ENCODE measurements around the gene SLC25A23. TPM values are rescaled to one million over a fixed set of nuclear protein-coding genes. Genes with fewer than 3 reads are reported as not detected.

The SLC25A23 gene
- total and polyA plus RNA-seq, 2 of the 8 experiments (the other 6 are each of a cell fraction or from before 2014, with no cell fraction given), result 18.0 to 48.1 TPM

- H3K14ac ChIP-seq (ENCODE audit: insufficient read length), result no peak overlapping the region
- H2AFZ ChIP-seq (ENCODE audit: low read length), result no peak overlapping the region
- WGBS, 2 experiments (ENCODE audit: extremely low coverage in 1 of 2, insufficient coverage in 1 of 2, insufficient read length in 1 of 2, insufficient replicate concordance in 2 of 2, low coverage in 1 of 2, low lambda C conversion rate in 2 of 2, missing lambda C conversion rate in 1 of 2), result 93% methylated on average over 19 of the region's 20 CpGs; no CpG with 5 or more reads in 1 of the 2 experiments
- H3K23ac ChIP-seq (ENCODE audit: insufficient read length), result no peak overlapping the region
- H3K4me1 ChIP-seq (replicated peaks in 1 of 4; ENCODE audit: control insufficient read depth in 3 of 4, insufficient read depth in 4 of 4, low read length in 3 of 4), result peaks cover 0 to 4% (median 0%) of the 10 kb centered on the region in 4 experiments; a peak in 2 of 7 replicates
- no peak overlapping the region for H4K91ac ChIP-seq (replicated peaks; ENCODE audit: insufficient read length, low read length)
- H3K9ac ChIP-seq (replicated peaks in 1 of 4; ENCODE audit: extremely low read depth in 1 of 4, low read depth in 3 of 4, low read length in 3 of 4), result peak overlapping the region in 1 of 4 experiments; percentile 6; a peak in 1 of 7 replicates
- H3K79me2 ChIP-seq (ENCODE audit: control insufficient read depth in 1 of 2, insufficient read depth in 2 of 2, low read length in 2 of 2), result peaks cover 34 to 69% of the 10 kb centered on the region in 2 experiments
- H3K27me3 ChIP-seq (replicated peaks in 1 of 4; ENCODE audit: control insufficient read depth in 3 of 4, extremely low read depth in 1 of 4, insufficient read depth in 3 of 4, low read length in 3 of 4), result no peaks in the 10 kb centered on the region; a peak in 1 of 7 replicates
- no peak overlapping the region for H3K4me3 ChIP-seq (ENCODE audit: extremely low read depth in 1 of 4, insufficient read depth in 2 of 4, low read depth in 3 of 4, low read length in 4 of 4)
- H2BK15ac ChIP-seq (ENCODE audit: low read length), result no peak overlapping the region
- no peak overlapping the region for H2BK20ac ChIP-seq (ENCODE audit: low read length)
- no peak overlapping the region for H3K18ac ChIP-seq (ENCODE audit: extremely low read depth, low read length)
- no peak overlapping the region for H2BK12ac ChIP-seq (ENCODE audit: low read depth, low read length)
- no peak for DNase-seq (ENCODE audit: low read depth in 1 of 2, low spot score in 2 of 2)
- H4K5ac ChIP-seq (ENCODE audit: insufficient read length, low read depth, low read length), result no peak overlapping the region
- H3K56ac ChIP-seq (replicated peaks; ENCODE audit: insufficient read length, low read depth, low read length), result no peak overlapping the region
- peaks cover 52 to 67% of the 10 kb centered on the region in 2 experiments for H4K20me1 ChIP-seq (replicated peaks in 1 of 2; ENCODE audit: control insufficient read depth in 1 of 2, insufficient read depth in 2 of 2, low read length in 2 of 2)
- no peak overlapping the region for H3K4ac ChIP-seq (replicated peaks; ENCODE audit: insufficient read length, low read depth, low read length)
- peak overlapping the region in 1 of 2 experiments; percentile 90; a peak in 2 of 4 replicates for H3K4me2 ChIP-seq (ENCODE audit: insufficient read depth in 1 of 2, low read depth in 2 of 2, low read length in 2 of 2)
- no peak overlapping the region for H2BK120ac ChIP-seq (replicated peaks; ENCODE audit: low read depth, low read length)
- ChIA-PET CTCF (ENCODE audit: partially characterized antibody) (interaction anchor here (0.9 to 2.4 kb wide), 6 partner anchors 9 to 294 kb away, joined by 3 to 5 read pairs (median 4); no protein-coding TSS in a partner anchor), POLR2A (ENCODE audit: partially characterized antibody) (interaction anchor here (0.7 to 4.2 kb wide), 12 partner anchors 9 to 61 kb away, joined by 3 to 26 read pairs (median 4); partner anchors contain the start of gene CRB3)
- H3K9me3 ChIP-seq (ENCODE audit: insufficient read depth in 2 of 2, low read depth in 1 of 2, low read length in 1 of 2), result peaks cover 0 to 5% of the 10 kb centered on the region in 2 experiments; a peak in 2 of 4 replicates
- peaks cover 20% of the 10 kb centered on the region for H3K79me1 ChIP-seq (ENCODE audit: low read depth, low read length)
- no peak overlapping the region; the same call in 1 of the 2 replicates for H3K27ac ChIP-seq (ENCODE audit: low read depth, low read length)
- peak overlapping the region; percentile 51; the same call in 1 of the 2 replicates for H4K8ac ChIP-seq (ENCODE audit: extremely low read depth, insufficient read depth, low read length)
- TF ChIP-seq SP2 (IDR thresholded peaks at IDR 0.05; ENCODE audit: low read length), result no peak
- TF ChIP-seq SUZ12 (IDR thresholded peaks at IDR 0.05; ENCODE audit: low read length), result no peak
- TF ChIP-seq RNF2 (IDR thresholded peaks at IDR 0.05; ENCODE audit: borderline replicate concordance, low read depth, low read length, missing control alignments, poor library complexity, severe bottlenecking), result no peak
- TF ChIP-seq GABPA (IDR thresholded peaks at IDR 0.05; ENCODE audit: borderline replicate concordance, insufficient read depth, low read length), result no peak
- no peak for TF ChIP-seq FOSL1 (IDR thresholded peaks at IDR 0.05; ENCODE audit: insufficient read depth, low read depth, low read length)
- no peak for TF ChIP-seq EP300 (IDR thresholded peaks at IDR 0.05; ENCODE audit: borderline replicate concordance in 1 of 2, low read depth in 2 of 2, low read length in 2 of 2)
- no peak for TF ChIP-seq NANOG (IDR thresholded peaks at IDR 0.05; ENCODE audit: insufficient read depth, low read depth, low read length, poor library complexity, severe bottlenecking)
- peaks cover 48 to 60% (median 58%) of the 10 kb centered on the region in 4 experiments for H3K36me3 ChIP-seq (ENCODE audit: control insufficient read depth in 2 of 4, insufficient read depth in 4 of 4, low read length in 3 of 4)
- H2BK5ac ChIP-seq (ENCODE audit: low read depth, low read length), result peak overlapping the region; percentile 32; the same call in 1 of the 2 replicates
- peaks cover 8% of the 10 kb centered on the region for H3K23me2 ChIP-seq (ENCODE audit: low read depth, low read length)
- no peak overlapping the region for H2AK5ac ChIP-seq (ENCODE audit: low read depth, low read length)
- no peak for FAIRE-seq
Observed at GRCh38 chr19:6421075-6422014, 38.2 kb downstream of the SLC25A23 start.
